GM12878 (cell line): ENCODE data around the gene DNMT3A. TPM values are rescaled to one million over a fixed set of nuclear protein-coding genes. Genes with fewer than 3 reads are reported as not detected.

Source experiments
- BCL3 ChIP-seq: IDR thresholded peaks from 2 replicates; pipeline ENCODE4 v1.6.1; 2011; ENCODE audit warnings: borderline replicate concordance, low read depth, mild to moderate bottlenecking, moderate library complexity, low read length; ENCODE audit not compliant: insufficient read depth, poor library complexity, severe bottlenecking
- CBFB ChIP-seq: IDR thresholded peaks from 2 replicates; pipeline ENCODE4 v1.6.1; 2016; ENCODE audit warnings: antibody characterized with exemption, low read depth
- CBX5 ChIP-seq: sonication (generic); IDR thresholded peaks from 2 replicates; pipeline ENCODE4 v1.6.1; 2016; ENCODE audit warnings: low read depth, moderate library complexity, mild to moderate bottlenecking, inconsistent platforms
- CHD2 ChIP-seq: IDR thresholded peaks from 2 replicates; pipeline ENCODE4 v1.6.1; 2011; ENCODE audit warnings: low read depth, low read length, improper control_type of control experiment, borderline replicate concordance
- CUX1 ChIP-seq: IDR thresholded peaks from 2 replicates; pipeline ENCODE4 v1.6.1; 2012; ENCODE audit warnings: improper control_type of control experiment, low read depth, low read length; ENCODE audit not compliant: insufficient replicate concordance
- EED ChIP-seq: sonication (generic); IDR thresholded peaks from 2 replicates; pipeline ENCODE4 v1.6.1; 2016; ENCODE audit warnings: antibody characterized with exemption, low read depth
- FOXM1 ChIP-seq: IDR thresholded peaks from 2 replicates; pipeline ENCODE4 v1.6.1; 2012; ENCODE audit warnings: low read depth, mild to moderate bottlenecking, inconsistent platforms, low read length, moderate library complexity
- GATAD2B ChIP-seq: fragments of 450-650 bp; conservative IDR thresholded peaks from 2 replicates; pipeline ENCODE4 v1.6.1; 2017; ENCODE audit warnings: low read depth, mild to moderate bottlenecking, moderate library complexity
- HCFC1 ChIP-seq: fragments of 150-350 bp; IDR thresholded peaks from 2 replicates; pipeline ENCODE4 v1.6.1; 2014; ENCODE audit warnings: low read length
- HDAC6 ChIP-seq: fragments of 200-600 bp; sonication (generic); IDR thresholded peaks from one replicate; pipeline ENCODE4 v1.8.0; 2017; ENCODE audit warnings: antibody characterized with exemption; ENCODE audit not compliant: unreplicated experiment
- HDGF ChIP-seq: fragments of 450-650 bp; IDR thresholded peaks from 2 replicates; pipeline ENCODE4 v1.6.1; 2016; ENCODE audit warnings: antibody characterized with exemption
- NBN ChIP-seq: fragments of 450-650 bp; IDR thresholded peaks from 2 replicates; pipeline ENCODE4 v1.6.1; 2016
- NFIC ChIP-seq: IDR thresholded peaks from 2 replicates; pipeline ENCODE4 v1.6.1; 2012; ENCODE audit warnings: low read depth, mild to moderate bottlenecking, inconsistent platforms, low read length, moderate library complexity
- NFYA ChIP-seq: IDR thresholded peaks from 2 replicates; pipeline ENCODE4 v1.6.1; 2011; ENCODE audit warnings: low read depth, mild to moderate bottlenecking, low read length, improper control_type of control experiment, borderline replicate concordance
- NR2C1 ChIP-seq: fragments of 450-650 bp; IDR thresholded peaks from 2 replicates; pipeline ENCODE4 v1.6.1; 2017; ENCODE audit warnings: antibody characterized with exemption, mild to moderate bottlenecking, moderate library complexity
- NRF1 ChIP-seq: conservative IDR thresholded peaks from 2 replicates; pipeline ENCODE4 v1.6.1; 2011; ENCODE audit warnings: mild to moderate bottlenecking, low read depth, low read length, improper control_type of control experiment
- SKIL ChIP-seq: fragments of 450-650 bp; IDR thresholded peaks from 2 replicates; pipeline ENCODE4 v1.6.1; 2017; ENCODE audit warnings: mild to moderate bottlenecking, low read depth, inconsistent platforms; ENCODE audit not compliant: poor library complexity, severe bottlenecking
- SMC3 ChIP-seq: IDR thresholded peaks from 2 replicates; pipeline ENCODE4 v1.6.1; 2011; ENCODE audit warnings: low read length, improper control_type of control experiment, borderline replicate concordance
- SP1 ChIP-seq: IDR thresholded peaks from one replicate; pipeline ENCODE4 v1.6.1; 2011; ENCODE audit warnings: low read depth, low read length
- ZNF217 ChIP-seq: fragments of 450-650 bp; IDR thresholded peaks from 2 replicates; pipeline ENCODE4 v1.6.1; 2017; ENCODE audit warnings: antibody characterized with exemption, mild to moderate bottlenecking
- ZNF24 ChIP-seq: fragments of 450-650 bp; IDR thresholded peaks from 2 replicates; pipeline ENCODE4 v1.6.1; 2017; ENCODE audit warnings: antibody characterized with exemption, mild to moderate bottlenecking
- polyA plus RNA-seq, 11 experiments: library from polyadenylated mRNA; depleted of rRNA in 4 of 11; unstranded in 6 of 11; stranded (reverse) in 5 of 11; fragments of >200 nt; fragmentation: Nextera tagmentation in 4 of 11; fragmentation: Illumina TruSeq in 1 of 11; extraction: Ambion mirVana in 4 of 11; extraction: Trizol in 1 of 11; gene quantifications; 1 replicate in 1 of 11; 2 replicates in 10 of 11; pipeline versions ENCODE4 v1.2.1 to v1.2.3, GENCODE V29; 2011 to 2016; ENCODE audit warnings: inconsistent platforms in 2 of 11, missing spikeins in 2 of 11, low read depth in 1 of 11
- total RNA-seq, 4 experiments: library from RNA; depleted of rRNA in 3 of 4; stranded (reverse); fragments of >200 nt in 3 of 4; fragmentation: Illumina TruSeq in 1 of 4; extraction: Trizol in 1 of 4; gene quantifications; 2 replicates each; pipeline versions ENCODE4 v1.2.1 to v1.2.3, GENCODE V29; 2013 to 2021

The DNMT3A gene
- total and polyA plus RNA-seq, 10 of the 15 experiments (the other 5 are each of a cell fraction or from before 2014, with no cell fraction given): 7.4 to 51.6 (median 17.4) TPM

- no peak for TF ChIP-seq NRF1
- peak; percentile 93 for TF ChIP-seq NBN
- TF ChIP-seq SP1: peak; percentile 84
- TF ChIP-seq SMC3: peak; percentile 27; the same call in 1 of the 2 replicates
- peak; percentile 65; the same call in 1 of the 2 replicates for TF ChIP-seq CHD2
- TF ChIP-seq GATAD2B: peak; percentile 79
- TF ChIP-seq HDGF: no peak
- no peak for TF ChIP-seq NR2C1
- no peak for TF ChIP-seq NFYA
- peak; percentile 53 for TF ChIP-seq CUX1
- TF ChIP-seq SKIL: peak; percentile 97
- TF ChIP-seq EED: peak; percentile 99
- TF ChIP-seq ZNF24: peak; percentile 91
- 0 out of 2 replicates have a peak, but pooled peaks have one; percentile 48 for TF ChIP-seq CBX5
- TF ChIP-seq BCL3: peak; percentile 96
- peak; percentile 89 for TF ChIP-seq ZNF217
- TF ChIP-seq HCFC1: no peak
- peak; percentile 99 for TF ChIP-seq NFIC
- TF ChIP-seq CBFB: peak; percentile 98
- no peak for TF ChIP-seq HDAC6
- peak; percentile 97 for TF ChIP-seq FOXM1
These were observed 40.0 kb downstream of the DNMT3A start (continued) for GRCh38 chr2:25301453-25302352.
